ENCODE results near the gene PDE10A.

Gene PDE10A

GRCh38 chr6:165575158-165575549, 87.9 kb downstream of the PDE10A start:
- ChIA-PET CTCF (interaction anchor here (0.6 kb wide), 1 partner anchor 523 kb away, joined by 4 read pairs; no protein-coding TSS in a partner anchor), POLR2A (ENCODE audit: low non-redundant PET) (no interaction called here)
- TF ChIP-seq CTCF (conservative IDR thresholded peaks at IDR 0.05; ENCODE audit: low read depth), result no peak
- H3K27ac ChIP-seq, result no peak overlapping the region
- DNase-seq (ENCODE audit: low spot score), result no peak

GRCh38 chr6:165574220-165575157, 88.6 kb downstream of the PDE10A start:
- peak; percentile 67 for DNase-seq (ENCODE audit: low spot score)
- ChIA-PET POLR2A (ENCODE audit: low non-redundant PET) (no interaction called here), CTCF (no interaction called here)
- no peak for TF ChIP-seq CTCF (conservative IDR thresholded peaks at IDR 0.05; ENCODE audit: low read depth)
- H3K27ac ChIP-seq, result no peak overlapping the region

- no peak for DNase-seq (ENCODE audit: low spot score)
These were observed 89.4 kb downstream of the PDE10A start for GRCh38 chr6:165573671-165574070.

GRCh38 chr6:165571721-165572132, 91.3 kb downstream of the PDE10A start:
- no peak for TF ChIP-seq CTCF (conservative IDR thresholded peaks at IDR 0.05; ENCODE audit: low read depth)
- POLR2A ChIA-PET (ENCODE audit: low non-redundant PET), result no interaction called here
- DNase-seq (ENCODE audit: low spot score), result no peak
- CTCF ChIA-PET, result no interaction called here
- H3K27ac ChIP-seq, result no peak overlapping the region

More at GRCh38 chr6:165573671-165574070, 89.4 kb downstream of the PDE10A start:
- TF ChIP-seq CTCF (conservative IDR thresholded peaks at IDR 0.05; ENCODE audit: low read depth), result no peak
- CTCF ChIA-PET, result interaction anchor here (0.7 kb wide), 1 partner anchor 64 kb away, joined by 3 read pairs; no protein-coding TSS in a partner anchor
- POLR2A ChIA-PET (ENCODE audit: low non-redundant PET), result no interaction called here
- H3K27ac ChIP-seq, result no peak overlapping the region

- POLR2A ChIA-PET (ENCODE audit: low non-redundant PET), result no interaction called here
- DNase-seq (ENCODE audit: low spot score), result no peak
- H3K27ac ChIP-seq, result no peak overlapping the region
- CTCF ChIA-PET, result no interaction called here
- TF ChIP-seq CTCF (conservative IDR thresholded peaks at IDR 0.05; ENCODE audit: low read depth), result no peak
These were observed 91.9 kb downstream of the PDE10A start for GRCh38 chr6:165571068-165571682.

GRCh38 chr6:165568326-165568725, 94.7 kb downstream of the PDE10A start:
- H3K27ac ChIP-seq, result no peak overlapping the region
- ChIA-PET POLR2A (ENCODE audit: low non-redundant PET) (no interaction called here), CTCF (no interaction called here)
- DNase-seq (ENCODE audit: low spot score), result no peak
- TF ChIP-seq CTCF (conservative IDR thresholded peaks at IDR 0.05; ENCODE audit: low read depth), result no peak
